Endothelial cell of umbilical vein (primary cell): ENCODE data around the gene COTL1. TPM values are rescaled to one million over a fixed set of nuclear protein-coding genes. Genes with fewer than 3 reads are reported as not detected.

Experiments
- BruUV-seq: library from RNA; stranded (reverse); fragments of 400-500 nt; replicated peaks from 2 replicates; lab custom pipeline; 2021; lab: Mats Ljungman, UMichigan
- CTCF ChIA-PET: fragments of 300-600, 350-600 bp; sonication (Branson Sonifier 250); formaldehyde crosslinking; loops from one replicate; lab custom pipeline; 2021; ENCODE audit warnings: antibody characterized with exemption, inconsistent platforms; lab: Charles Lee
- POLR2A ChIA-PET: fragments of 300-600, 350-600 bp; sonication (Branson Sonifier 250); formaldehyde crosslinking; loops from one replicate; lab custom pipeline; 2021; ENCODE audit warnings: antibody characterized with exemption, inconsistent platforms; lab: Charles Lee
- DNase-seq: peaks from one replicate; pipeline ENCODE4 v3.0.0-alpha.2; 2011; ENCODE audit warnings: low read depth, low spot score
- FAIRE-seq: peaks from 2 replicates; lab custom pipeline; 2011; peaks lifted over from hg19 to GRCh38; lab: Jason Lieb, UNC
- H2AFZ ChIP-seq: 2 replicates; pipeline ENCODE4 v1.6.0; 2012; ENCODE audit warnings: low read depth, low read length, control low read depth, inconsistent platforms
- H3K27ac ChIP-seq: 2 replicates; pipeline ENCODE4 v1.5.1; 2011; ENCODE audit warnings: low read depth, mild to moderate bottlenecking, control low read depth, low read length, moderate library complexity; ENCODE audit not compliant: insufficient read depth
- H3K27me3 ChIP-seq, 2 experiments: 2 replicates each; pipeline versions ENCODE4 v1.6.0 to v1.6.1; 2011; ENCODE audit warnings: low read length in 2 of 2, mixed read lengths in 1 of 2; ENCODE audit not compliant: control insufficient read depth in 2 of 2, insufficient read depth in 2 of 2
- H3K36me3 ChIP-seq, 2 experiments: 2 replicates in 1 of 2; 3 replicates in 1 of 2; pipeline ENCODE4 v1.5.1; 2011; ENCODE audit warnings: low read length in 2 of 2, mild to moderate bottlenecking in 1 of 2, moderate library complexity in 1 of 2; ENCODE audit not compliant: control insufficient read depth in 2 of 2, insufficient read depth in 2 of 2; ENCODE audit errors: extremely low read depth in 1 of 2
- H3K4me1 ChIP-seq: 3 replicates; pipeline ENCODE4 v1.5.1; 2011; ENCODE audit warnings: mild to moderate bottlenecking, low read length; ENCODE audit not compliant: control insufficient read depth, insufficient read depth; ENCODE audit errors: extremely low read depth
- H3K4me2 ChIP-seq: 2 replicates; pipeline ENCODE4 v1.6.1; 2011; ENCODE audit warnings: low read length, control low read depth, mixed read lengths; ENCODE audit not compliant: insufficient read depth
- H3K4me3 ChIP-seq, 3 experiments: fragments of 200-600 bp in 1 of 3; sonication (generic), shearing (Covaris generic) in 1 of 3; replicated peaks in 1 of 3; 2 replicates each; pipeline ENCODE4 v1.5.1; 2011 to 2016; ENCODE audit warnings: control low read depth in 3 of 3, low read length in 3 of 3, mild to moderate bottlenecking in 2 of 3, inconsistent platforms in 1 of 3, low read depth in 1 of 3, moderate library complexity in 1 of 3; ENCODE audit not compliant: insufficient read depth in 1 of 3
- H3K79me2 ChIP-seq: 2 replicates; pipeline ENCODE4 v1.6.0; 2012; ENCODE audit warnings: low read length, inconsistent platforms; ENCODE audit not compliant: control insufficient read depth, insufficient read depth
- H3K9ac ChIP-seq: replicated peaks from 2 replicates; pipeline ENCODE3; 2011; ENCODE audit warnings: low read length, control low read depth; ENCODE audit not compliant: insufficient read depth; ENCODE audit errors: extremely low read depth
- H3K9me1 ChIP-seq: replicated peaks from 3 replicates; pipeline ENCODE4 v1.6.0; 2011; ENCODE audit warnings: mild to moderate bottlenecking, low read length; ENCODE audit not compliant: control insufficient read depth, insufficient read depth; ENCODE audit errors: extremely low read depth
- H3K9me3 ChIP-seq: replicated peaks from 2 replicates; pipeline ENCODE4 v1.5.1; 2012; ENCODE audit warnings: low read length, inconsistent platforms; ENCODE audit not compliant: control insufficient read depth, insufficient read depth
- H4K20me1 ChIP-seq: replicated peaks from 2 replicates; pipeline ENCODE3; 2011; ENCODE audit warnings: mild to moderate bottlenecking, low read length; ENCODE audit not compliant: control insufficient read depth, insufficient read depth; ENCODE audit errors: extremely low read depth
- CTCF ChIP-seq, 2 donors: IDR thresholded peaks; 1 replicate in 1 of 2; 2 replicates in 1 of 2; pipeline ENCODE4 v1.5.1; 2011; ENCODE audit warnings: low read length in 2 of 2, mild to moderate bottlenecking in 2 of 2, moderate library complexity in 2 of 2, control low read depth in 1 of 2, inconsistent platforms in 1 of 2, low read depth in 1 of 2; ENCODE audit not compliant: insufficient read depth in 1 of 2; ENCODE audit errors: extremely low read depth in 1 of 2
- EZH2 ChIP-seq: IDR thresholded peaks from 2 replicates; pipeline ENCODE4 v1.6.1; 2012; ENCODE audit warnings: borderline replicate concordance, low read depth, mild to moderate bottlenecking, moderate library complexity, low read length, inconsistent platforms; ENCODE audit not compliant: severe bottlenecking
- FOS ChIP-seq: IDR thresholded peaks from 2 replicates; pipeline ENCODE4 v1.6.1; 2011; ENCODE audit warnings: mild to moderate bottlenecking, low read length, moderate library complexity, borderline replicate concordance; ENCODE audit not compliant: insufficient read depth
- GATA2 ChIP-seq: IDR thresholded peaks from 2 replicates; pipeline ENCODE4 v1.7.0; 2011; ENCODE audit warnings: low read depth, mild to moderate bottlenecking, moderate library complexity, mixed read lengths, low read length; ENCODE audit not compliant: insufficient read length, insufficient read depth
- JUN ChIP-seq: IDR thresholded peaks from 2 replicates; pipeline ENCODE4 v1.6.1; 2011; ENCODE audit warnings: borderline replicate concordance, low read depth; ENCODE audit not compliant: insufficient read length, insufficient read depth
- MAX ChIP-seq: IDR thresholded peaks from 2 replicates; pipeline ENCODE4 v1.6.1; 2011; ENCODE audit not compliant: insufficient read depth, insufficient read length
- MYC ChIP-seq: IDR thresholded peaks from one replicate; pipeline ENCODE4 v1.6.1; 2011; ENCODE audit warnings: mild to moderate bottlenecking, low read depth, low read length
- POLR2A ChIP-seq: IDR thresholded peaks from 2 replicates; pipeline ENCODE4 v1.6.1; 2012; ENCODE audit warnings: low read depth, mild to moderate bottlenecking, control low read depth, low read length
- POLR2AphosphoS5 ChIP-seq: IDR thresholded peaks from 2 replicates; pipeline ENCODE4 v1.6.1; 2012; ENCODE audit warnings: low read depth, mild to moderate bottlenecking, control low read depth, low read length, moderate library complexity; ENCODE audit not compliant: insufficient read depth
- dilution Hi-C: fragments of 300-500 bp; cut with MboI; formaldehyde crosslinking; loops from one replicate; pipeline ENCODE4 v1.15.0; 2019; ENCODE audit warnings: low sequenced_read_pairs; ENCODE audit not compliant: extremely low pct_ligation_motif_present
- intact Hi-C: fragments of 100-400 bp; cut with micrococcal nuclease; formaldehyde crosslinking; loops from one replicate; pipeline ENCODE4 v1.10.0; 2022
- polyA plus RNA-seq, 4 experiments: library from polyadenylated mRNA; depleted of rRNA in 3 of 4; stranded (reverse) in 3 of 4; unstranded in 1 of 4; fragments of >200 nt; gene quantifications; 2 replicates each; pipeline versions ENCODE4 v1.2.1 to v1.2.3, GENCODE V29; 2011 to 2012; ENCODE audit warnings: missing spikeins in 1 of 4
- total RNA-seq: library from RNA; stranded (reverse); gene quantifications from 2 replicates; pipeline ENCODE4 v1.2.3, GENCODE V29; 2021

The COTL1 gene
- total and polyA plus RNA-seq, 2 donors (not counting 3 experiments of a cell fraction or from before 2014, with no cell fraction given), result 90.0 to 200 TPM

DNA sequence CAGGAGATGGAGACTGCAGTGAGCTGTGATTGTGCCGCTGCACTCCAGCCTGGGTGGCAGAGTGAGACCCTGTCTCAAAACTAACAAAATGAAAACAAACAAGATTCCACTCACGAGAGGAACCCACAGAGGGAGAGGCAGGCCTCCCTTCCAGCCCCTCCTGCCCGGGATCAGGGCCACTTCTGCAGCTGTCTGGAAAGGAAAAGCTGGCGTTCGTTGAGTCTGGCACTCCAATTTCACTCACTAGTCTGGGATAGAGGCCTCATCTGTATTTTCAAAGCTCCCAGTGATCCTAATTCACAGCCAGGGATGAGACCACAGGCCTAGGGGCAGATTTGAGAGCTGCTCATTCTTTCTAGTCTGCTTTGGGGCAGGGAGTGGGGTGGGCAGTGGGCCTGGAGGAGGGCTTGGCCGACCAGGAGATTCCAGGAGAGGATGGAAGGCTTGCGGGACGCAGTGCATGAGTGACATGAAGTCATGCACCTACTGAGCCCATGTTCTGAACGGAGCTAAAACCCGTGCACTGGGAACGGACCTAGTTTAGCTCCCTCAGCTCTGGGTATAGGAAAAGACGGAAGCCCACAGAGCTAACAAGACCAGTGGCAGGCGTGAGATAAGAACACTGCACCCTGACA is 54.0 kb downstream of the COTL1 start:
- no peak for TF ChIP-seq EZH2
- no peak for TF ChIP-seq MYC
- TF ChIP-seq POLR2A, result no peak
- no peak for TF ChIP-seq CTCF (IDR thresholded peaks at IDR 0.05; ENCODE audit: extremely low read depth in 1 of 2, insufficient read depth in 1 of 2, low read depth in 1 of 2, low read length in 2 of 2)
- TF ChIP-seq GATA2, result no peak
- TF ChIP-seq JUN, result no peak
- TF ChIP-seq FOS, result no peak
- no peak for TF ChIP-seq POLR2AphosphoS5
- no peak for TF ChIP-seq MAX
- H3K27ac ChIP-seq, result no peak overlapping the region
- no peaks in the 10 kb centered on the region for H3K4me1 ChIP-seq
- intact Hi-C loops, result no loop called here
- H3K79me2 ChIP-seq, result no peaks in the 10 kb centered on the region
- no peaks in the 10 kb centered on the region for H3K9me3 ChIP-seq
- BruUV-seq, result no TSS peak
- ChIA-PET POLR2A (no interaction called here), CTCF (interaction anchor here (1.0 to 4.4 kb wide), 4 partner anchors 37 to 174 kb away, joined by 3 to 19 read pairs (median 4); no protein-coding TSS in a partner anchor)
- H3K36me3 ChIP-seq, result peaks cover 0 to 20% of the 10 kb centered on the region in 2 experiments
- no peaks in the 10 kb centered on the region for H3K27me3 ChIP-seq
- no peak overlapping the region for H2AFZ ChIP-seq
- no peak for FAIRE-seq
- H3K9ac ChIP-seq, result no peak overlapping the region
- H3K9me1 ChIP-seq, result no peaks in the 10 kb centered on the region
- DNase-seq, result no peak
- H4K20me1 ChIP-seq, result no peaks in the 10 kb centered on the region
- dilution Hi-C loops, result no loop called here
- no peak overlapping the region for H3K4me2 ChIP-seq
- H3K4me3 ChIP-seq, result no peak overlapping the region
